GM12864 (cell line): ENCODE measurements around the gene SSTR4.
"Not testable (repeated sequence)": the region's sequence is repeated elsewhere in the genome, so short reads cannot be mapped to it uniquely, and the experiment has no call there.

Experiments used
- DNase-seq: peaks from one replicate; pipeline ENCODE4 v3.0.0-alpha.2; 2011; ENCODE audit warnings: low read depth
- H3K4me3 ChIP-seq: 2 replicates; pipeline ENCODE4 v1.5.1; 2011; ENCODE audit warnings: mild to moderate bottlenecking, low read depth, low read length, control low read depth
- TF ChIP-seq, protein P1 (sequence below): IDR thresholded peaks from 2 replicates; pipeline ENCODE4 v1.5.1; 2011; ENCODE audit warnings: low read depth, mild to moderate bottlenecking, moderate library complexity, low read length, control low read depth, inconsistent platforms; ENCODE audit errors: missing control alignments

Gene SSTR4, protein sequence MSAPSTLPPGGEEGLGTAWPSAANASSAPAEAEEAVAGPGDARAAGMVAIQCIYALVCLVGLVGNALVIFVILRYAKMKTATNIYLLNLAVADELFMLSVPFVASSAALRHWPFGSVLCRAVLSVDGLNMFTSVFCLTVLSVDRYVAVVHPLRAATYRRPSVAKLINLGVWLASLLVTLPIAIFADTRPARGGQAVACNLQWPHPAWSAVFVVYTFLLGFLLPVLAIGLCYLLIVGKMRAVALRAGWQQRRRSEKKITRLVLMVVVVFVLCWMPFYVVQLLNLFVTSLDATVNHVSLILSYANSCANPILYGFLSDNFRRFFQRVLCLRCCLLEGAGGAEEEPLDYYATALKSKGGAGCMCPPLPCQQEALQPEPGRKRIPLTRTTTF

DNA sequence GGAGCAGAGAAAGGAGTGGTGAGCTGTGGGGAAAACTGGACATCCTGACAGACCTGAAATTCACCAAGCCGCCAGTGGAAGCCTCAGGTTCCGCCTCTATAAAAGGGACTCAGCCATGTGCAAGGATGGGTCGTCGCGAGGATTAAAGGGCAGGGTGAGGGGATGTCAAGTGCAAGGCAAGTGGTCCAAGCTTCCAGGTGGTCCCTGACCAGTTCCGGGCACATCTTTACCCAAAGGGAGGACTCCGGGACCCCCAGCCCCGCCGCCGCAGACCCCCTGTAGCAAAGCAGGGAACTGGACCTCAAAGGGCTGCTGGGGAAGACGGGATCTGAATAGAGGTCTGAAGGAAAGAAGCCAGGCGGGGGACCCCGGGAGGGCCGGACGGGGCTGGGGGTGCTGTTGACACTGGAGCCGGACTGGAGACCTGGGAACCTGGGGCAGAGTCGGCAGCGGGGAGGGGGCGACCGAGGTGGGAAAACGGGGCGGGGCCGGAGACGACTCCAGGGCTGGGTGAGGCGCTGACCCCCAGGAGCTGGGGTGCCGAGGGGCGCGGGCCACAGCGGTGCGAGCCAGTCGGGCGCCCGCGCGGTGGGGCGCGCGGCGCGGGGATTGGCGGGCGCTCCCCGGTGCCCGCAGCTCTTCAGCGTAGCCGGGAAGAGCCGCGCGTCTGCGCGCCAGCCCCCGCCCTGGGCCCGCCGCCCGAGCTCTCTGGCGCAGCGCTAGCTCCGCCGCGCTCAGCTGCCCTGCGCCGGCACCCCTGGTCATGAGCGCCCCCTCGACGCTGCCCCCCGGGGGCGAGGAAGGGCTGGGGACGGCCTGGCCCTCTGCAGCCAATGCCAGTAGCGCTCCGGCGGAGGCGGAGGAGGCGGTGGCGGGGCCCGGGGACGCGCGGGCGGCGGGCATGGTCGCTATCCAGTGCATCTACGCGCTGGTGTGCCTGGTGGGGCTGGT, at the start of gene SSTR4:
TSS of gene SSTR4 (plus strand) at position 592 of the 951 bp plus-strand sequence. CDS start at position 764, 172 bp downstream.
- no peak for DNase-seq

DNA sequence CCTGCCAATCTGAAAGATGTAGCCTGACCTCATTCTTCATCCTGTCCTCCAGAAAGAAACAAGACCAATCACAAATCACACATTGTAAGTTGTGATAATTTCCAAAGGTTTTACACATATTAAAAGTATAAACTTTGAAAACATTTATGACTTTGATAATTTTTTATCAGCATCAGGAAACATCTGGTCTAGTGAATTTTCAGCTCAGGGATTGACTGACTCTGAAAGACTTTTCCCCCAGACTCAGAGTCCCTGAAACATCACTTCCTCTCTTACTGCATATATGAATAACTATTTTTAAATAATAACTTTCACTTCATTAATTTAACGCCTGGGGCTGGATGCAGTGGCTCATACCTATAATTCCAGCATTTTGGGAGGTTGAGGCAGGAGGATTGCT, 48.5 kb upstream of the SSTR4 start:
- TF ChIP-seq, protein P1, sequence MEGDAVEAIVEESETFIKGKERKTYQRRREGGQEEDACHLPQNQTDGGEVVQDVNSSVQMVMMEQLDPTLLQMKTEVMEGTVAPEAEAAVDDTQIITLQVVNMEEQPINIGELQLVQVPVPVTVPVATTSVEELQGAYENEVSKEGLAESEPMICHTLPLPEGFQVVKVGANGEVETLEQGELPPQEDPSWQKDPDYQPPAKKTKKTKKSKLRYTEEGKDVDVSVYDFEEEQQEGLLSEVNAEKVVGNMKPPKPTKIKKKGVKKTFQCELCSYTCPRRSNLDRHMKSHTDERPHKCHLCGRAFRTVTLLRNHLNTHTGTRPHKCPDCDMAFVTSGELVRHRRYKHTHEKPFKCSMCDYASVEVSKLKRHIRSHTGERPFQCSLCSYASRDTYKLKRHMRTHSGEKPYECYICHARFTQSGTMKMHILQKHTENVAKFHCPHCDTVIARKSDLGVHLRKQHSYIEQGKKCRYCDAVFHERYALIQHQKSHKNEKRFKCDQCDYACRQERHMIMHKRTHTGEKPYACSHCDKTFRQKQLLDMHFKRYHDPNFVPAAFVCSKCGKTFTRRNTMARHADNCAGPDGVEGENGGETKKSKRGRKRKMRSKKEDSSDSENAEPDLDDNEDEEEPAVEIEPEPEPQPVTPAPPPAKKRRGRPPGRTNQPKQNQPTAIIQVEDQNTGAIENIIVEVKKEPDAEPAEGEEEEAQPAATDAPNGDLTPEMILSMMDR: no peak
- no peak for DNase-seq
- no peak overlapping the region for H3K4me3 ChIP-seq

More for the DNA sequence above, at the start of gene SSTR4:
- no peak within 1 kb of the TSS for H3K4me3 ChIP-seq
- TF ChIP-seq, protein P1: no peak

DNA sequence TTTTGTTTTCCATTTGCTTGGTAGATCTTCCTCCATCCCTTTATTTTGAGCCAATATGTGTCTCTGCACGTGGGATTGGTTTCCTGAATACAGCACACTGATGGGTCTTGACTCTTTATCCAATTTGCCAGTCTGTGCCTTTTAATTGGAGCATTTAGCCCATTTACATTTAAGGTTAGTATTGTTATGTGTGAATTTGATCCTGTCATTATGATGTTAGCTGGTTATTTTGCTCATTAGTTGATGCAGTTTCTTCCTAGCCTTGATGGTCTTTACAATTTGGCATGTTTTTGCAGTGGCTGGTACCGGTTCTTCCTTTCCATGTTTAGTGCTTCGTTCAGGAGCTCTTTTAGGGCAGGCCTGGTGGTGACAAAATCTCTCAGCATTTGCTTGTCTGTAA, 43.7 kb upstream of the SSTR4 start:
- not testable (repeated sequence) for DNase-seq, H3K4me3 ChIP-seq

DNA sequence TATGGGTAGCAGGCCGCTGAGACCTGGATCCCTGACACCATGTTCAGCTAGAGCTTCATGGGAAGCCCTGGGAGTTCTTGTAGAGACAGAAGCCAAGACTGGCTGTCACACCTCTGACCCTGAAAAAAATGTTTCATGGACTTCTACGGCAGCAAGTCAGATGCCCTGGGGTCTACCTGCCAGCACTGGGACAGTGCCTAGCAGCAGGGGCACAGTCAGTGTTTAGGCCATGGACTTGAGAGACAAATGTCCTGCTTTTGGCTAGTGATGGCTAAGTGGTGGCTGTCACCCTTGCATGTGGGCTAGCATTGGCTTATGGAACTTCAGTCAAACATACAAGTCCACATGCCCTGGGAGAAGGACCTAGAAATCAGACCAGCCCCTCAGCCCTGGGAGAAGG, 41.3 kb upstream of the SSTR4 start:
- H3K4me3 ChIP-seq: no peak overlapping the region
- TF ChIP-seq, protein P1: no peak

DNA sequence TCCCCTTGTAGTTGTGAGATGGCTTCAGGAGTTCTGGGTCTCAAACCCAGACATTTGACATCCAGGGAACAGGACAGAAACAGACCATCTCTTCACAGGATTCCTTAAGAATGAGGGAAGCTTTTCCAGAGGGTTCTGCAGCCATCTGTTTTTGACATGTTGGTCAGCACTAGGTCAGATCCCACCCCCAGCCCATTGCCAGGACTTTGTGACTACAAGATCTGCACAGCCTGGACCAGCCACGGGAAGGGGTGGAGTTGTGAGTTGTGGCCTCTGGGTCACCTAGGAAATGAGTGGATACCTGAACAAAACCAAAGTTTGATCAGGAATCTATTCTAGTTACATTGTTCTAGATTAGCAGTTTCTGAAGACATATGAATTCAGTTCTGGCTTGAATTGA, 39.2 kb upstream of the SSTR4 start:
- DNase-seq: no peak
- TF ChIP-seq, protein P1: no peak
- no peak overlapping the region for H3K4me3 ChIP-seq

More for the DNA sequence above, 41.3 kb upstream of the SSTR4 start:
- no peak for DNase-seq

DNA sequence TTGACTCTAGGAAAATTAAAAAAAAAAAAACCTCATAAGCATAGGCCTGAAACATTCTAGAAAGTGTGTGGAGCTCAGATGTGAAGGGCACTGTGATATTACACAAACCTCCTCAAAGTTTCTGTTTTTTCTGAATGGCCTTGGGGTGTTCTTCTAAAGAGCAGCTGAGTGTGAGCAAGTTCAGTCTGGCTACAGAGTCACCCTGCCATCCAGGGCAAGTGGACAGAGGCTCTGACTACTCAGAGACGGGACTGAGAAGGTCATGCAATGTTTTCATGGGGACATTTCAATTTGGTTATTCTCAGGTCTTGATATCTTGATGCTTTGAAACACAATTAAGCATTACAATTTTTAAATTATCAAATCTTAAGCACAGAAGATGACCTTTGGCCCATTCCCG, 36.6 kb upstream of the SSTR4 start:
- no peak for DNase-seq

DNA sequence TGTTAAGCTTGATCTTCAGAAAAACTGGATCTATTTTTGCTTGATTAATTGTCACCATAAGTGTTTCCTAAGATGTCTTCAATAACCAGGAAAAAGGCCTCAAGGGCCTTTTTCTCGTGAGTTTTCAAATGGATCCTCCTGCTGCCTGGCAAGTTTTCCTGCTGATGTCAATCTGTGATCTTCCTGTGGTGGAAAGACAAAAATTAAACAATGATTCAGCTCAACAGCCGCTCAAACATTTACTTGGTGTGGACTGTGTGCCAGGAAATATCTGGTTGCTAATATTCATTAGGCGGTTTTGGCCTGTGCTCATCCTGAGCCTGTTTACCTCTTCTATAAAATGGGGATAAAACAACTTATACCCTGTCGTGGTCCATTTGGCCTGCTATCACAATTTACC, 35.4 kb upstream of the SSTR4 start:
- TF ChIP-seq, protein P1: no peak
- no peak for DNase-seq
- no peak overlapping the region for H3K4me3 ChIP-seq

More for the DNA sequence above, 36.6 kb upstream of the SSTR4 start:
- H3K4me3 ChIP-seq: no peak overlapping the region
- TF ChIP-seq, protein P1: no peak
